KMS-11 (cell line): ENCODE measurements around the gene TRMT5.

ENCODE experiments used
- H2AFZ ChIP-seq: fragments of 200-600 bp; sonication (generic); 2 replicates; pipeline ENCODE4 v1.6.1; 2016; ENCODE audit warnings: antibody characterized with exemption, mixed run types, low read depth
- H3K27ac ChIP-seq: fragments of 200-600 bp; sonication (generic); 2 replicates; pipeline ENCODE4 v1.6.1; 2016; ENCODE audit warnings: mild to moderate bottlenecking, mixed run types
- H3K27me3 ChIP-seq: fragments of 200-600 bp; sonication (generic); 2 replicates; pipeline ENCODE4 v1.6.1; 2017; ENCODE audit warnings: mild to moderate bottlenecking, low read depth, mixed run types, moderate library complexity; ENCODE audit not compliant: insufficient read depth
- H3K36me3 ChIP-seq: fragments of 200-600 bp; sonication (generic); 2 replicates; pipeline ENCODE4 v1.6.1; 2017; ENCODE audit warnings: mild to moderate bottlenecking, mixed run types; ENCODE audit not compliant: insufficient read depth
- H3K4me1 ChIP-seq: fragments of 200-600 bp; sonication (generic); 2 replicates; pipeline ENCODE4 v1.6.1; 2016; ENCODE audit warnings: mild to moderate bottlenecking, low read depth, mixed run types; ENCODE audit not compliant: poor library complexity, severe bottlenecking
- H3K4me2 ChIP-seq: fragments of 200-600 bp; sonication (generic); 2 replicates; pipeline ENCODE4 v1.7.0; 2016; ENCODE audit warnings: mild to moderate bottlenecking, mixed run types
- H3K4me3 ChIP-seq: fragments of 200-600 bp; sonication (generic); IDR thresholded peaks from 2 replicates; pipeline ENCODE4 v1.6.1; 2017; ENCODE audit warnings: low read depth, low read length, mixed read lengths; ENCODE audit not compliant: insufficient read depth
- H3K79me2 ChIP-seq: fragments of 200-600 bp; sonication (generic); 2 replicates; pipeline ENCODE4 v1.6.1; 2016; ENCODE audit warnings: low read depth, mixed run types; ENCODE audit not compliant: insufficient read depth
- H3K9ac ChIP-seq: fragments of 200-600 bp; sonication (generic); 2 replicates; pipeline ENCODE4 v1.6.1; 2016; ENCODE audit warnings: mild to moderate bottlenecking, mixed run types
- H4K20me1 ChIP-seq: fragments of 200-600 bp; sonication (generic); 2 replicates; pipeline ENCODE4 v1.6.1; 2016; ENCODE audit warnings: mild to moderate bottlenecking, mixed run types; ENCODE audit not compliant: insufficient read depth
- TF ChIP-seq, protein P1 (sequence below): fragments of 200-600 bp; sonication (generic); conservative IDR thresholded peaks from 2 replicates; pipeline ENCODE4 v1.6.1; 2017; ENCODE audit warnings: low read depth, mild to moderate bottlenecking, antibody characterized with exemption, low read length, moderate library complexity, mixed read lengths

The TRMT5 gene

DNA sequence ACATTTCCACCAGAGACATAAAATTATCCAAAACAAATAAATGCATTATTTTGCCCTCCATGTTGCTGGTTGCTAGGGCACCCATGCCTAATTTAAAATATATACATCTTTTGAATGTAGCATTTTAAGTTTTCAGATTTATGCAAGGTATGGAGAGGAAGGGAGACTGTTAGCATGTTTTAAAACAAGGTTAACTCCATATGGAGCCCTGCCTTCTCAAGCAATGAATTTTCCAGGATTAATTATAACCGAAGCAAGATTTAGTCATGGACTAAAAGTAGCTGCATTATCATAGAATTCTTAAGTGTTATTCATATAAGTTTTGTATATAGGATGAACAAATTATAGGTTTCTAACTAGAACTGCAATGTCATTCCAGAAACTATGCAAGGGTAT lies 37.2 kb downstream of the TRMT5 start:
- Histone ChIP-seq H3K27me3 (no peaks in the 10 kb centered on the region), H3K4me1 (peaks cover 11% of the 10 kb centered on the region), H2AFZ (no peak overlapping the region), H3K4me3 (no peak overlapping the region), H3K36me3 (no peaks in the 10 kb centered on the region), H3K27ac (no peak overlapping the region), H3K4me2 (no peak overlapping the region), H3K9ac (no peak overlapping the region), H4K20me1 (no peaks in the 10 kb centered on the region), H3K79me2 (no peaks in the 10 kb centered on the region)
- TF ChIP-seq, protein P1, sequence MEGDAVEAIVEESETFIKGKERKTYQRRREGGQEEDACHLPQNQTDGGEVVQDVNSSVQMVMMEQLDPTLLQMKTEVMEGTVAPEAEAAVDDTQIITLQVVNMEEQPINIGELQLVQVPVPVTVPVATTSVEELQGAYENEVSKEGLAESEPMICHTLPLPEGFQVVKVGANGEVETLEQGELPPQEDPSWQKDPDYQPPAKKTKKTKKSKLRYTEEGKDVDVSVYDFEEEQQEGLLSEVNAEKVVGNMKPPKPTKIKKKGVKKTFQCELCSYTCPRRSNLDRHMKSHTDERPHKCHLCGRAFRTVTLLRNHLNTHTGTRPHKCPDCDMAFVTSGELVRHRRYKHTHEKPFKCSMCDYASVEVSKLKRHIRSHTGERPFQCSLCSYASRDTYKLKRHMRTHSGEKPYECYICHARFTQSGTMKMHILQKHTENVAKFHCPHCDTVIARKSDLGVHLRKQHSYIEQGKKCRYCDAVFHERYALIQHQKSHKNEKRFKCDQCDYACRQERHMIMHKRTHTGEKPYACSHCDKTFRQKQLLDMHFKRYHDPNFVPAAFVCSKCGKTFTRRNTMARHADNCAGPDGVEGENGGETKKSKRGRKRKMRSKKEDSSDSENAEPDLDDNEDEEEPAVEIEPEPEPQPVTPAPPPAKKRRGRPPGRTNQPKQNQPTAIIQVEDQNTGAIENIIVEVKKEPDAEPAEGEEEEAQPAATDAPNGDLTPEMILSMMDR = no peak

DNA sequence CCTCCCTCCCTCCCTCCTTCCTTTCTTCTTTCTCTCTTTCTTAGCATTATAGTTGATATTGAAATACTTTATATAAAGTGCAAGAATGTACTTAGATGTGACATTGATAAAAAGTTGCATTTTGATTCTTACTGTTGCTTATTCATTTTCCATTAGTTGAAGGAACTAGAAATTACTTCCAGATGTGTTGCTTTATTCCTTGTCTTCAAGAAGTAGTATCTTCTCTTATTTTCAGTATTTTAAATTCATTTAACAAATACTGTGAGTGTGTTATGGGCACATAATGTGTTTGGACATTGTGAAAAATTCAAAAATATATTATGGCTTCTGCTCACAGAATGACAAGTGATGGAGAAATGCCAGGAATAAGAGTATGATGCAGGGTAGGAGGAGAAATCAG lies 45.6 kb downstream of the TRMT5 start:
- Histone ChIP-seq H2AFZ (no peak overlapping the region), H3K4me3 (no peak overlapping the region), H3K36me3 (no peaks in the 10 kb centered on the region), H3K9ac (no peak overlapping the region), H3K4me2 (no peak overlapping the region), H3K27ac (no peak overlapping the region), H3K79me2 (no peaks in the 10 kb centered on the region), H3K4me1 (no peaks in the 10 kb centered on the region), H3K27me3 (no peaks in the 10 kb centered on the region), H4K20me1 (no peaks in the 10 kb centered on the region)
- TF ChIP-seq, protein P1 = no peak

DNA sequence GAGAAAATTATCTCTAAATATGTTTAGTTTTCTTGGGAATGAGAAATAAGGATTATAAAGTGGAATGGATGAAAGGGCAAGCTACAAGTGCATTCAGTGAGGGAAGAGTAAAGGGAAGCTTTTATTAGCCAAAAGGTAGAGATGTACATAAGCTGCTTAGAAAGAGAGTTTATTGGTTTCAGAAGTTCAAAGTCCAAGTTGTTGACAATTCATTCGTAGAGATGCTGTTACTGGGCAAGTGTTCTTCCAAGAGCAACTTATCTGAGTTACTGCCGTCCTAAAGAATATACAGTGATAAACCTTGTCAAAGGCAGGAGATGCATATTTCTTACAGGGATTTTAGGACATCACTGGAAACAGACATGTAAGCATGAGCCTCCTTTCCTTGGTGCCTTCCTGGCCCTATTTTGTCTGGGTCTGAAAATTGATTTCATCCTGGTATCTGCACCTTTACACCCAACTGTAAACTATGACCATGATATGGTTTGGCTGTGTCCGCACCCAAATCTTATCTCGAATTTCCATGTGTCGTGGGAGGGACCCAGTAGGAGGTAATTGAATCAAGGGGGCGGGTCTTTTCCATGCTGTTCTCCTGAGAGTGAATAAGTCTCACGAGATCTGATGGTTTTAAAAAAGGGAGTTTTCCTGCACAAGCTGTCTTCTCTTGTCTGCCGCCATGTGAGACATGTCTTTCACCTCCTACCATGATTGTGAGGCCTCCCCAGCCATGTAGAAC lies 46.8 kb downstream of the TRMT5 start:
- H3K27me3 ChIP-seq = no peaks in the 10 kb centered on the region
- H4K20me1 ChIP-seq = no peaks in the 10 kb centered on the region
- no peak overlapping the region for H3K27ac ChIP-seq
- TF ChIP-seq, protein P1 = no peak
- H3K4me2 ChIP-seq = no peak overlapping the region
- no peak overlapping the region for H3K4me3 ChIP-seq
- no peak overlapping the region for H2AFZ ChIP-seq
- no peak overlapping the region for H3K9ac ChIP-seq
- no peaks in the 10 kb centered on the region for H3K4me1 ChIP-seq
- H3K79me2 ChIP-seq = no peaks in the 10 kb centered on the region
- H3K36me3 ChIP-seq = no peaks in the 10 kb centered on the region

DNA sequence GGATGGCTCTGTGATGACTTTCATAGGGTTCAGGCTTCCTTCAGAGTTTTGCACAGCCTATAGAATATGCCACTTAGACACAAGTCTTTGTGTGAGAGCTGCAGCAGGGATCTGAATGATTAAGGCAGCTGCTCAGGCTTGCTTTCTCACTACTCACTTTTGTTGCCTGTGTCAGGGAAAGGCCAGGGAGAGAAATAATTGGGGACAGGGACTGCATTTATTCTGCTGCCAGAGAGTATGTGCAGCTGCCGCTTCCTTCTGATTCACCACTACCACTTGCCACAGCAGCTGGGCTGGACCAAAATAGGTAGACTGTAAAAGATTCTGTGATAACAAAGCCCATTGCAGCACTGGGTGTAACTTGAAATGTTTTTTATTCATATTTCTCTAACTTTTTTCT lies 49.7 kb downstream of the TRMT5 start:
- Histone ChIP-seq H3K36me3 (no peaks in the 10 kb centered on the region), H3K9ac (no peak overlapping the region), H3K4me3 (no peak overlapping the region), H4K20me1 (no peaks in the 10 kb centered on the region), H3K4me2 (no peak overlapping the region), H3K4me1 (no peaks in the 10 kb centered on the region), H2AFZ (no peak overlapping the region), H3K27me3 (no peaks in the 10 kb centered on the region), H3K27ac (no peak overlapping the region), H3K79me2 (no peaks in the 10 kb centered on the region)
- TF ChIP-seq, protein P1 = no peak
